ENCODE results near the gene CCDC174.

CCDC174 gene

GRCh38 chr3:14621093-14621492 lies 30.5 kb upstream of the CCDC174 start:
- Histone ChIP-seq H2BK5ac (ENCODE audit: low read depth, low read length, poor library complexity) (no peak overlapping the region), H2AFZ (ENCODE audit: insufficient read depth, low read length, poor library complexity) (no peak overlapping the region), H3K9me3 (ENCODE audit: insufficient read depth, low read depth, low read length) (no peaks in the 10 kb centered on the region), H4K12ac (ENCODE audit: low read depth, low read length) (no peak overlapping the region), H2BK12ac (ENCODE audit: low read length) (no peak overlapping the region), H3K36me3 (ENCODE audit: control insufficient read depth in 1 of 2, insufficient read depth in 2 of 2, low read length in 2 of 2) (no peaks in the 10 kb centered on the region), H3K27me3 (ENCODE audit: insufficient read depth, low read length) (no peaks in the 10 kb centered on the region), H3K9ac (ENCODE audit: low read length) (no peak overlapping the region), H3K4ac (ENCODE audit: low read depth, low read length) (no peak overlapping the region), H3K27ac (ENCODE audit: low read depth, low read length) (no peak overlapping the region), H2BK120ac (ENCODE audit: insufficient read depth, low read length, poor library complexity) (no peak overlapping the region), H3K14ac (ENCODE audit: low read length) (no peak overlapping the region), H4K8ac (ENCODE audit: low read depth, low read length) (no peak overlapping the region), H3K4me2 (ENCODE audit: low read length) (no peak overlapping the region), H3K4me1 (ENCODE audit: control insufficient read depth in 1 of 2, insufficient read depth in 2 of 2, low read length in 2 of 2) (peaks cover 11 to 20% of the 10 kb centered on the region in 2 experiments), H3K23ac (ENCODE audit: low read length) (no peak overlapping the region), H3K18ac (ENCODE audit: low read length) (no peak overlapping the region), H4K91ac (ENCODE audit: low read depth, low read length) (no peak overlapping the region), H3K79me2 (ENCODE audit: control insufficient read depth, insufficient read depth, low read length, poor library complexity) (no peaks in the 10 kb centered on the region), H3K79me1 (ENCODE audit: low read length) (peaks cover 2% of the 10 kb centered on the region), H3K4me3 (ENCODE audit: low read depth, low read length) (no peak overlapping the region), H2AK5ac (ENCODE audit: low read length) (no peak overlapping the region)
- no CpG with 5 or more reads among the region's 4 CpGs for WGBS (ENCODE audit: extremely low coverage, insufficient coverage, insufficient read length)
- no peak for DNase-seq

GRCh38 chr3:14622368-14622767 lies 29.2 kb upstream of the CCDC174 start:
- Histone ChIP-seq H3K4me2 (ENCODE audit: low read length) (no peak overlapping the region), H3K18ac (ENCODE audit: low read length) (no peak overlapping the region), H3K14ac (ENCODE audit: low read length) (no peak overlapping the region), H2BK120ac (ENCODE audit: insufficient read depth, low read length, poor library complexity) (no peak overlapping the region), H3K79me2 (ENCODE audit: control insufficient read depth, insufficient read depth, low read length, poor library complexity) (no peaks in the 10 kb centered on the region), H3K27me3 (ENCODE audit: insufficient read depth, low read length) (no peaks in the 10 kb centered on the region), H3K4ac (ENCODE audit: low read depth, low read length) (no peak overlapping the region), H3K9ac (ENCODE audit: low read length) (no peak overlapping the region), H3K36me3 (ENCODE audit: control insufficient read depth in 1 of 2, insufficient read depth in 2 of 2, low read length in 2 of 2) (no peaks in the 10 kb centered on the region), H2BK5ac (ENCODE audit: low read depth, low read length, poor library complexity) (no peak overlapping the region), H3K27ac (ENCODE audit: low read depth, low read length) (no peak overlapping the region), H3K9me3 (ENCODE audit: insufficient read depth, low read depth, low read length) (no peaks in the 10 kb centered on the region), H2AK5ac (ENCODE audit: low read length) (no peak overlapping the region), H4K8ac (ENCODE audit: low read depth, low read length) (no peak overlapping the region), H3K4me3 (ENCODE audit: low read depth, low read length) (no peak overlapping the region), H2BK12ac (ENCODE audit: low read length) (no peak overlapping the region), H4K91ac (ENCODE audit: low read depth, low read length) (no peak overlapping the region), H3K79me1 (ENCODE audit: low read length) (no peaks in the 10 kb centered on the region), H4K12ac (ENCODE audit: low read depth, low read length) (no peak overlapping the region), H3K4me1 (ENCODE audit: control insufficient read depth in 1 of 2, insufficient read depth in 2 of 2, low read length in 2 of 2) (peaks cover 12 to 16% of the 10 kb centered on the region in 2 experiments), H3K23ac (ENCODE audit: low read length) (no peak overlapping the region), H2AFZ (ENCODE audit: insufficient read depth, low read length, poor library complexity) (no peak overlapping the region)
- WGBS (ENCODE audit: extremely low coverage, insufficient coverage, insufficient read length): no CpG with 5 or more reads among the region's 6 CpGs
- no peak for DNase-seq

DNA sequence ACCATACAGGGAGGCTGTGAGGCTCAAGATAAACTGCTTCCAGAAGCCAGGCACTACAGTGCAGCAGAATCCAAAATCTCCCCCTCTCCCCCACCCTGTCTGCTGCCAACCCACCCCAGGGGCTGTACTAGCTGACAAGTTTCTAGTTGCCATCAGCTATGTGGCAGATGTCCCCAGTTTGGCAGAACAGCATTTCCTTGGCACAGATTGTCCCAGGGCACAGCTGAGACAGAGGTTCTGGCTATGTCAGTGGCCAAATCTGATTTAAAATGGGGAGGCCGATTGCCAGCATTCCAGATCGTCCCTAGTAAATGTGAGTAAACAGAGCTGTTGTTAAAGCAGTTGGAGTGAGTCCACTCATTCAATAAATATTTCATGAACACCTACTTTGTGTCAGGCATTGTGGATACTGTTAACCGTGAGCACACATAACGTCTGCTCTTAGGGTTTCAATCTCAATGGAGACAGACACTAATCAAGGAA lies 28.0 kb upstream of the CCDC174 start:
- no peak overlapping the region for H4K91ac ChIP-seq (ENCODE audit: low read depth, low read length)
- H3K27ac ChIP-seq (ENCODE audit: low read depth, low read length): no peak overlapping the region
- no peak overlapping the region for H3K9ac ChIP-seq (ENCODE audit: low read length)
- no peaks in the 10 kb centered on the region for H3K79me1 ChIP-seq (ENCODE audit: low read length)
- no peak overlapping the region for H2BK12ac ChIP-seq (ENCODE audit: low read length)
- H3K4me1 ChIP-seq (ENCODE audit: control insufficient read depth in 1 of 2, insufficient read depth in 2 of 2, low read length in 2 of 2): peaks cover 4 to 7% of the 10 kb centered on the region in 2 experiments
- DNase-seq: no peak
- no peak overlapping the region for H3K23ac ChIP-seq (ENCODE audit: low read length)
- WGBS (ENCODE audit: extremely low coverage, insufficient coverage, insufficient read length): no CpG with 5 or more reads among the region's 4 CpGs
- no peak overlapping the region for H2BK120ac ChIP-seq (ENCODE audit: insufficient read depth, low read length, poor library complexity)
- H2BK5ac ChIP-seq (ENCODE audit: low read depth, low read length, poor library complexity): no peak overlapping the region
- H3K14ac ChIP-seq (ENCODE audit: low read length): no peak overlapping the region
- no peaks in the 10 kb centered on the region for H3K36me3 ChIP-seq (ENCODE audit: control insufficient read depth in 1 of 2, insufficient read depth in 2 of 2, low read length in 2 of 2)
- H4K12ac ChIP-seq (ENCODE audit: low read depth, low read length): no peak overlapping the region
- H3K4ac ChIP-seq (ENCODE audit: low read depth, low read length): no peak overlapping the region
- H3K4me2 ChIP-seq (ENCODE audit: low read length): no peak overlapping the region
- H3K79me2 ChIP-seq (ENCODE audit: control insufficient read depth, insufficient read depth, low read length, poor library complexity): no peaks in the 10 kb centered on the region
- H2AK5ac ChIP-seq (ENCODE audit: low read length): no peak overlapping the region
- H3K27me3 ChIP-seq (ENCODE audit: insufficient read depth, low read length): no peaks in the 10 kb centered on the region
- peaks cover 5% of the 10 kb centered on the region for H3K9me3 ChIP-seq (ENCODE audit: insufficient read depth, low read depth, low read length)
- H4K8ac ChIP-seq (ENCODE audit: low read depth, low read length): no peak overlapping the region
- H3K4me3 ChIP-seq (ENCODE audit: low read depth, low read length): no peak overlapping the region
- H2AFZ ChIP-seq (ENCODE audit: insufficient read depth, low read length, poor library complexity): no peak overlapping the region
- H3K18ac ChIP-seq (ENCODE audit: low read length): no peak overlapping the region

DNA sequence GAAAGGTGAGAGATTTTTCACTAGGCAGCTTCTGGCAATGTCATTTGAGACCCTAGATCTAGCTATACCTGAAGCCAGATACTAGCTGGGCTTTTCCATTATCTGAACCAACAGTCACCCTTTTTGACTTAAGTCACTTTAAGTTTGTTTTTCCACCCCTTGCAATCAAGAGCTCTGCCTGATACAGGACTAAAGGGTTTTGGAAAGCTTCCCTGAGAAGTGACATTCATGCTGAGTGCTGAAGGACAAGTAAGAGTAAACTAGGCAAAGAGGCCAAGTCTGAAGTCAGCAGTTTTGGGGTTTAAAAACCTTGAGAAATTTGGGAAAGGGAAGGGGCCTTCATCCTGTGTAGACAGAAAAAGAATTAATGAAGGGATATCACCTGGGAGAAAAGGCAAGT lies 27.1 kb upstream of the CCDC174 start:
- Histone ChIP-seq H3K4ac (ENCODE audit: low read depth, low read length) (no peak overlapping the region), H3K4me2 (ENCODE audit: low read length) (no peak overlapping the region), H3K27ac (ENCODE audit: low read depth, low read length) (no peak overlapping the region), H3K36me3 (ENCODE audit: control insufficient read depth in 1 of 2, insufficient read depth in 2 of 2, low read length in 2 of 2) (no peaks in the 10 kb centered on the region), H3K79me1 (ENCODE audit: low read length) (no peaks in the 10 kb centered on the region), H4K8ac (ENCODE audit: low read depth, low read length) (no peak overlapping the region), H4K12ac (ENCODE audit: low read depth, low read length) (no peak overlapping the region), H2BK5ac (ENCODE audit: low read depth, low read length, poor library complexity) (no peak overlapping the region), H3K14ac (ENCODE audit: low read length) (no peak overlapping the region), H2AFZ (ENCODE audit: insufficient read depth, low read length, poor library complexity) (no peak overlapping the region), H3K18ac (ENCODE audit: low read length) (no peak overlapping the region), H3K79me2 (ENCODE audit: control insufficient read depth, insufficient read depth, low read length, poor library complexity) (no peaks in the 10 kb centered on the region), H2BK12ac (ENCODE audit: low read length) (no peak overlapping the region), H2BK120ac (ENCODE audit: insufficient read depth, low read length, poor library complexity) (no peak overlapping the region), H3K4me1 (ENCODE audit: control insufficient read depth in 1 of 2, insufficient read depth in 2 of 2, low read length in 2 of 2) (peaks cover 4 to 7% of the 10 kb centered on the region in 2 experiments), H3K23ac (ENCODE audit: low read length) (no peak overlapping the region), H2AK5ac (ENCODE audit: low read length) (no peak overlapping the region), H3K4me3 (ENCODE audit: low read depth, low read length) (no peak overlapping the region), H3K9ac (ENCODE audit: low read length) (no peak overlapping the region), H4K91ac (ENCODE audit: low read depth, low read length) (no peak overlapping the region), H3K27me3 (ENCODE audit: insufficient read depth, low read length) (no peaks in the 10 kb centered on the region), H3K9me3 (ENCODE audit: insufficient read depth, low read depth, low read length) (peaks cover 5% of the 10 kb centered on the region)
- DNase-seq: no peak
